ENCODE results near the gene CBR3.

DNA sequence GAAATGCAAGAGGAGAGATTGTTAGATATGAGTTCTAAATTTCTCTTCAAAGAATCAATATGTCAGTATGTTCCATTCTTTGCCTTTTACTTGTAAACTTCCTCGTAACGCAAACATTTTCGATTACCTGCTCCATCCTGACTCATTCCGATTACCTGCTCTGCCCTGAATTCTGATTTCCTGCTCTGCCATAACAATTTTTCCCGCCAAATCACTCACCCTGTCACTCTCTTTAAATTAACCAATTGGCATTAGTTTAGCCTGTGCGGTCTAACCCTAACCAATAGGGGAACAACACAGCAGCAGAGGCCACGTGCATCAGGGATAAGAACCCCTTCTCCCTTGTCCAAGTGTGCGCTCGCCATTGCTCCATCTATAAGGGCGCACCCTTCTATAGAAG is 25.0 kb upstream of the CBR3 start:
- TF ChIP-seq POLR2A (IDR thresholded peaks at IDR 0.05; ENCODE audit: low read depth, low read length) (no peak), RCOR1 (IDR thresholded peaks at IDR 0.05; ENCODE audit: insufficient replicate concordance, low read length) (no peak), CHD1 (IDR thresholded peaks at IDR 0.05; ENCODE audit: low read depth, low read length) (no peak), RAD21 (IDR thresholded peaks at IDR 0.05; ENCODE audit: low read length) (no peak), RFX5 (IDR thresholded peaks at IDR 0.05; ENCODE audit: low read depth, low read length) (no peak), MAFK (IDR thresholded peaks at IDR 0.05; ENCODE audit: low read depth, low read length) (no peak), BHLHE40 (IDR thresholded peaks at IDR 0.05; ENCODE audit: low read depth, low read length) (no peak), SMC3 (IDR thresholded peaks at IDR 0.05; ENCODE audit: low read depth, low read length) (no peak), CEBPB (IDR thresholded peaks at IDR 0.05; ENCODE audit: low read depth, low read length) (no peak)
- TF ChIP-seq, protein P1, sequence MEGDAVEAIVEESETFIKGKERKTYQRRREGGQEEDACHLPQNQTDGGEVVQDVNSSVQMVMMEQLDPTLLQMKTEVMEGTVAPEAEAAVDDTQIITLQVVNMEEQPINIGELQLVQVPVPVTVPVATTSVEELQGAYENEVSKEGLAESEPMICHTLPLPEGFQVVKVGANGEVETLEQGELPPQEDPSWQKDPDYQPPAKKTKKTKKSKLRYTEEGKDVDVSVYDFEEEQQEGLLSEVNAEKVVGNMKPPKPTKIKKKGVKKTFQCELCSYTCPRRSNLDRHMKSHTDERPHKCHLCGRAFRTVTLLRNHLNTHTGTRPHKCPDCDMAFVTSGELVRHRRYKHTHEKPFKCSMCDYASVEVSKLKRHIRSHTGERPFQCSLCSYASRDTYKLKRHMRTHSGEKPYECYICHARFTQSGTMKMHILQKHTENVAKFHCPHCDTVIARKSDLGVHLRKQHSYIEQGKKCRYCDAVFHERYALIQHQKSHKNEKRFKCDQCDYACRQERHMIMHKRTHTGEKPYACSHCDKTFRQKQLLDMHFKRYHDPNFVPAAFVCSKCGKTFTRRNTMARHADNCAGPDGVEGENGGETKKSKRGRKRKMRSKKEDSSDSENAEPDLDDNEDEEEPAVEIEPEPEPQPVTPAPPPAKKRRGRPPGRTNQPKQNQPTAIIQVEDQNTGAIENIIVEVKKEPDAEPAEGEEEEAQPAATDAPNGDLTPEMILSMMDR (conservative IDR thresholded peaks at IDR 0.05; ENCODE audit: low read depth, low read length): no peak
- TF ChIP-seq, protein P2, sequence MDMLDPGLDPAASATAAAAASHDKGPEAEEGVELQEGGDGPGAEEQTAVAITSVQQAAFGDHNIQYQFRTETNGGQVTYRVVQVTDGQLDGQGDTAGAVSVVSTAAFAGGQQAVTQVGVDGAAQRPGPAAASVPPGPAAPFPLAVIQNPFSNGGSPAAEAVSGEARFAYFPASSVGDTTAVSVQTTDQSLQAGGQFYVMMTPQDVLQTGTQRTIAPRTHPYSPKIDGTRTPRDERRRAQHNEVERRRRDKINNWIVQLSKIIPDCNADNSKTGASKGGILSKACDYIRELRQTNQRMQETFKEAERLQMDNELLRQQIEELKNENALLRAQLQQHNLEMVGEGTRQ (IDR thresholded peaks at IDR 0.05; ENCODE audit: low read depth, low read length): no peak
